G401.6 (cell line): ENCODE data around the gene SCAMP4.
"Not testable (repeated sequence)": the region's sequence is repeated elsewhere in the genome, so short reads cannot be mapped to it uniquely, and the experiment has no call there.

Source experiments
- FAIRE-seq: peaks from 2 replicates; lab custom pipeline; 2012; peaks lifted over from hg19 to GRCh38; lab: Jason Lieb, UNC

The SCAMP4 gene

GRCh38 chr19:1883784-1884183 is 21.4 kb upstream of the SCAMP4 start:
- no peak for FAIRE-seq

- no peak for FAIRE-seq
Observed at GRCh38 chr19:1884291-1884718, 20.9 kb upstream of the SCAMP4 start.

GRCh38 chr19:1884719-1885334 is 20.4 kb upstream of the SCAMP4 start:
- no peak for FAIRE-seq

- peak; percentile 98 for FAIRE-seq
Observed at GRCh38 chr19:1885398-1886119, 19.6 kb upstream of the SCAMP4 start, which contains the start of gene ABHD17A. ABHD17A (minus strand) TSS chr19:1885496; CDS start chr19:1881566, 3,930 bp downstream.

- not testable (repeated sequence) for FAIRE-seq
Observed at GRCh38 chr19:1886360-1886759, 18.8 kb upstream of the SCAMP4 start.

- FAIRE-seq, result no peak
Observed at GRCh38 chr19:1888385-1888784, 16.8 kb upstream of the SCAMP4 start.

- no peak for FAIRE-seq
Observed at GRCh38 chr19:1889907-1890306, 15.3 kb upstream of the SCAMP4 start.

- no peak for FAIRE-seq
Observed at GRCh38 chr19:1893791-1894190, 11.4 kb upstream of the SCAMP4 start.

- FAIRE-seq, result no peak
Observed at GRCh38 chr19:1896508-1896907, 8.7 kb upstream of the SCAMP4 start.

- no peak for FAIRE-seq
Observed at GRCh38 chr19:1901940-1902404, 3.2 kb upstream of the SCAMP4 start.

- no peak for FAIRE-seq
Observed at GRCh38 chr19:1902923-1903322, 2.3 kb upstream of the SCAMP4 start.

- FAIRE-seq, result no peak
Observed at GRCh38 chr19:1904860-1905109, 414 bp upstream of the SCAMP4 start.

GRCh38 chr19:1905863-1906375 is 720 bp downstream of the SCAMP4 start:
- no peak for FAIRE-seq

- no peak for FAIRE-seq
Observed at GRCh38 chr19:1906985-1907562, 1.9 kb downstream of the SCAMP4 start.

- FAIRE-seq, result no peak
Observed at GRCh38 chr19:1907563-1908363, 2.6 kb downstream of the SCAMP4 start.

GRCh38 chr19:1908364-1908678 is 3.1 kb downstream of the SCAMP4 start:
- no peak for FAIRE-seq

- FAIRE-seq, result no peak
Observed at GRCh38 chr19:1909761-1910080, 4.5 kb downstream of the SCAMP4 start.

GRCh38 chr19:1910177-1910576 is 5.0 kb downstream of the SCAMP4 start:
- FAIRE-seq, result no peak

- no peak for FAIRE-seq
Observed at GRCh38 chr19:1911098-1911497, 5.9 kb downstream of the SCAMP4 start.

- no peak for FAIRE-seq
Observed at GRCh38 chr19:1911995-1912394, 6.8 kb downstream of the SCAMP4 start.

GRCh38 chr19:1912760-1913505 is 7.7 kb downstream of the SCAMP4 start:
- FAIRE-seq, result no peak
